HG03469 (cell line): ENCODE measurements around the gene MAP1B.
"Not testable (repeated sequence)": the region's sequence is repeated elsewhere in the genome, so short reads cannot be mapped to it uniquely, and the experiment has no call there.

Experiments
- ATAC-seq: cut with Tn5 transposase; IDR thresholded peaks from one replicate; pipeline ENCODE4 v1.9.1; 2021; ENCODE audit warnings: mild to moderate bottlenecking, moderate library complexity, moderate number of reproducible peaks; ENCODE audit not compliant: unreplicated experiment

MAP1B gene

GRCh38 chr5:72159501-72159911, 52.2 kb downstream of the MAP1B start:
- no peak for ATAC-seq

DNA sequence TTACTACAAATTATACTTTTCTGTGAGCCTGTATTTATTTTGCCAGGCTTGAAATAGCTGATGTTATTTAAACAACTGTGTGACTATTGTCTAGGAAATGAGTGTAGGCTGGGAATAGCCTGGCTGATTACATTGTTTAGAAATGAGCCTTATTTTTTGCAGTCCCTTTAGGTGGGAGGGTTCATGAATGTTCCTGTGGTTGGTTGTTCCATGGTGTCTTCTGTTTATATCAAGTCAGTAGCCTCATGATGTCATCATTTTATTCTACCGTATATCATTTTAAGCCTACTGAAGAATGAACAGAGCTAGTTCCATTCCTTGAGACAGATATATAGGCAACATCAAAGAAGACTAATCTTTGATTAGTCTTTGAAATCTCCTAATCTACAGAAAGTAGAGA, 53.1 kb downstream of the MAP1B start:
- ATAC-seq, result no peak

DNA sequence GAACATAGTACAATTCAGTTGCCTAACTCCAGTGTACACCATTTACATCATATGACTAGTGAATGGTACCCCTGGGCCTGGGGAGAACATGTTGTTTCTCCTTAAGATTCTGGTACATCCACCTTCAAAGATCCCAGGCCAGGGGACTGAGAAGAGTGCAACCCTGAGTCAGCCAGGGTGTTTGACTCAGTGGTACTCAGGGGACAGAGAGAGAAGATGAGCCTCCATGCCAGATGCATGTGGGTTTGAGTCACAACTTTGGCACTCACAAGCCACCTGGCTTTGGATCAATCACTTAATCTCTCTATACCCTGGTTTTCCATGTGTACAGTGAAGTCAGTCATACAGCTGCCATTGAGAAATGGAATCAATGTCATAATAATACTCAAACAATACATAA, 53.7 kb downstream of the MAP1B start:
- no peak for ATAC-seq

- no peak for ATAC-seq
Observed at GRCh38 chr5:72161951-72162350, 54.7 kb downstream of the MAP1B start.

DNA sequence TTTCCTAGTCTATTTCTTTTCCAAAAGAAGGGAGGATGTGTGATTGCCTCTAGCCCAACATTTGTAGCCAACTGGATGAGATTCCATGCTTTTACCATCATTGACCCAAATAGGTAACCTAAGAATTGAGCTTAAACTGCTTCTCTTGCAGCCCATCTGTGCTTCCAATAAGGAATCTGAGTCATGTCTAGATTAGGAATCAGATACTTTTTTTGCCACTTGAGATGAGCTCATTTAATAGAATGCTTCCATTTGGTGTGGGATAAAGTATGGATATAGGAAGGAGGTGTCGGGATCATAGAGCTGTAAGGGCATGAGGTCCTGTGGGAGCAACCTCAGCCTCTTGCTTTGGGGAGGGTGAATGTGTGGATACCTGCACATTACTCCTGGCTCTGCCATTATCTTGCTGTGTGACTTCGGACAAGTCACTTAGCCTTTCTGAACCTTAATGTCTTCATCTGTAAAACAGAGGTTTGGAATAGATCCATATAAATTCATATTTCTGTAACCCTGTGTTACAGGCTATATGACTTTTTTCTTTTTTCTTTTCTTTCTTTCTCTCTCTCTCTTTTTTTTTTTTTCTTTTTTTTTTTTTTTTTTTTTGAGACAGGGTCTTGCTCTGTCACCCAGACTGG, 56.2 kb downstream of the MAP1B start:
- ATAC-seq, result no peak

GRCh38 chr5:72166070-72166979, 59.0 kb downstream of the MAP1B start:
- no peak for ATAC-seq

DNA sequence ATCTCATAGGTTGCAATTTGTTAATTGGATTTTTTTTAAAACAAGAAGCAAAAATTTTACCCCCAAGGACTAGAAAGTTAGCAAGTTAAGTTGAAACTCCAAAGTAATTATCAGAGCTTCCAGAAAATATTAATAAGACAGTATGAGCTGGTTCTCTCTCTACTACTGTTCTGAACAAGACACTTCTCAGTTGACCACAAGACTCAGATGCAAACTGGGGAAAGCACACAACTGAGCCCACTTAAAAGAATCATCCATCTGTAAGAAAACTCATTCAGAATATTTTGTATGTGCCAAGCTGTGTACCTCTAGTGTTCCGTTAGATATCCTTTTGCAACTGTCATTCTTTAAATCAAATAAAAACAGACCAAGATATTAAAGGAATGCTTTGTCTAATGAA, 60.0 kb downstream of the MAP1B start:
- no peak for ATAC-seq

- no peak for ATAC-seq
Observed at GRCh38 chr5:72167804-72168203, 60.5 kb downstream of the MAP1B start.

GRCh38 chr5:72170101-72170500, 62.8 kb downstream of the MAP1B start:
- ATAC-seq, result no peak

GRCh38 chr5:72171181-72171580, 63.9 kb downstream of the MAP1B start:
- ATAC-seq, result not testable (repeated sequence)

DNA sequence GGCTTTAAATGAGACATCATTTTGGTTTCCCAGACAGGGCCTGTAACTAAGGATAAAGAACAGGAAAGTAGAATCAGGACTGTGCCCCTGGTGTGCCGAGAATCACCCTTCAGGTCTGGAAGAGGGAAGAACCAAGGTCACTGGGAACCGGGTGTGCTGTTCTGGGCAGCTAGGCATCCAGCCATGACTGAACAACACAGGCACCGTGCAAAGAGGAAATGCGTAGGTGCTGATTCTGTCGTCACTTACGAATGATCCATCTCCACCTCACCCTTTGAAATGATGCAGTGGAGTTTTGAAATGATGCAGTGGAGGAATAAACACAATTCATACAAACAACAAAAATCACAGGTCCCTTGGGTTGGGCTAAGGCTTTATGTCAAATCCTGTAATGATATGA, 64.4 kb downstream of the MAP1B start:
- ATAC-seq, result no peak

- ATAC-seq, result no peak
Observed at GRCh38 chr5:72172786-72173185, 65.5 kb downstream of the MAP1B start.

- no peak for ATAC-seq
Observed at GRCh38 chr5:72177538-72177937, 70.3 kb downstream of the MAP1B start.

- no peak for ATAC-seq
Observed at GRCh38 chr5:72179028-72179815, 71.9 kb downstream of the MAP1B start.

GRCh38 chr5:72179816-72180440, 72.7 kb downstream of the MAP1B start:
- no peak for ATAC-seq

GRCh38 chr5:72180925-72181324, 73.7 kb downstream of the MAP1B start:
- ATAC-seq, result no peak

DNA sequence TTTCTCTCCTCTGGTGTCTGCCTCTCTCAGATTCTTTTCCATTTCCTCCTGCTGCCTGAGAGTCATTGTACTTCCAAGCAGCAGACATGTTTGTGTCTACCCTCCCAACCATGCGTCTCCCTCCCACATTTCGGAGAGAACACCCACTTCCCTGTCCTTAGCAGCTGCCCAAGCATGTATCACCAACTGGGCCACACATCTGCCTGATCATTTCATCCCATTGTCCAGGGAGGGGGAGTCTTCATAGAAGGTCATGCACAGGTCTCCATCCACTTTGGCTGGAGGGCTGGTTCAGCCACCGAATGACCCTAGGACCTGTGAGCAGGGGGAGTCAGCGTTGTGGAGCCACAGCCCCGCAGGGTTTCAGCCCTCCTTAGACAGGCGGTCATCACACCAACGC, 75.4 kb downstream of the MAP1B start:
- no peak for ATAC-seq

- no peak for ATAC-seq
Observed at GRCh38 chr5:72183101-72183520, 75.8 kb downstream of the MAP1B start.

GRCh38 chr5:72184408-72184807, 77.1 kb downstream of the MAP1B start:
- ATAC-seq, result no peak

DNA sequence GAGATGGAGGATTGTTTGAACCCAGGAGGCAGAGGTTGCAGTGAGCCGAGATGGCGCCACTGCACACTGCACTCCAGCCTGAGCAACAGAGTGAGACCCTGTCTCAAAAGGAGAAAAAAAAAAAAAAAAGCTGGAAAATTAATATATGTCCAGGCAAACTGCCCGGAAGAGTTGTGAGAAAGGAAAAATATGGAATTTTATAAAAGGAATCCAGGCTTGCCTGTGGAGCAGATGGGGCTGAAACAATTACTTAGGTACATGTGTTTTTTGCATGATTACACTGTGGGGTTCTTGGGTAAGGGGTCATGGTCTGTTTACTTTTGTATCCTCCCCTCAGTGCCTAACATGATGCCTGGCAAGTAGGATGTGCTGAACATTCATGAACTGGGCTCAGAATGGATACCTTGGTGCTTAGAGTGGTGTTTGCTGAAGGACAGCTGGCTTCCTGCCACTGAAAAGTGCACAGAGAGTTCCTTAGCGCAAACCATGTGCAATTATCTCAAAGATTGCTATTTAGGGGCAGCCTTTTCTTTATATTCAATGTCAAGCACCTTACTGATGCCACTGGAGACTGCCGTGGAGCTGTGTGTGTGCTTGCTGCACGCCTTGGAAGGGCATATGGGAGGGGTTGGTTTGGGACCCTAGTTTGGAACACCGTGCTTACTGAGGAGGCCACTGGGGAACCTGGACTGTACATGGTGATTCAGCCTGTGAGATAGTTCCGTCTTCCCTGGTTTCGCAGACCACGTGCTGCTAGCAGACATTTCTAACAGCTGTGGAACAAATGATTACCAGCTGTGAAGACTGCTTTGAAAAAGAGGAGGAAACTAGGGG, 78.4 kb downstream of the MAP1B start:
- ATAC-seq, result no peak
